ENCODE results near the gene LTBP1.
"Not testable (repeated sequence)": the region's sequence is repeated elsewhere in the genome, so short reads cannot be mapped to it uniquely, and the experiment has no call there.

LTBP1 gene

GRCh38 chr2:32962690-32963089 is 15.9 kb downstream of the LTBP1 start:
- no peak for FAIRE-seq

- FAIRE-seq = peak; percentile 68
Measured at GRCh38 chr2:32963941-32964340, 17.2 kb downstream of the LTBP1 start.

GRCh38 chr2:32965523-32966171 is 18.9 kb downstream of the LTBP1 start:
- FAIRE-seq = peak; percentile 77

- peak; percentile 96 for FAIRE-seq
Measured at GRCh38 chr2:32969444-32970162, 22.9 kb downstream of the LTBP1 start.

- not testable (repeated sequence) for FAIRE-seq
Measured at GRCh38 chr2:32973772-32974171, 27.0 kb downstream of the LTBP1 start.

- no peak for FAIRE-seq
Measured at GRCh38 chr2:32976409-32977063, 29.8 kb downstream of the LTBP1 start.

- FAIRE-seq = no peak
Measured at GRCh38 chr2:32977228-32977758, 30.5 kb downstream of the LTBP1 start.

GRCh38 chr2:32981612-32982011 is 34.9 kb downstream of the LTBP1 start:
- no peak for FAIRE-seq

GRCh38 chr2:32983193-32983924 is 36.6 kb downstream of the LTBP1 start:
- FAIRE-seq = not testable (repeated sequence)

GRCh38 chr2:32986480-32986879 is 39.7 kb downstream of the LTBP1 start:
- FAIRE-seq = no peak

GRCh38 chr2:32988525-32988924 is 41.8 kb downstream of the LTBP1 start:
- no peak for FAIRE-seq

GRCh38 chr2:32990556-32990955 is 43.8 kb downstream of the LTBP1 start:
- FAIRE-seq = no peak

- FAIRE-seq = no peak
Measured at GRCh38 chr2:32991091-32991845, 44.5 kb downstream of the LTBP1 start.

- no peak for FAIRE-seq
Measured at GRCh38 chr2:32993005-32993539, 46.3 kb downstream of the LTBP1 start.

GRCh38 chr2:32997705-32998104 is 51.0 kb downstream of the LTBP1 start:
- no peak for FAIRE-seq

- FAIRE-seq = no peak
Measured at GRCh38 chr2:33000986-33001385, 54.2 kb downstream of the LTBP1 start.

GRCh38 chr2:33001823-33002222 is 55.1 kb downstream of the LTBP1 start:
- no peak for FAIRE-seq

- no peak for FAIRE-seq
Measured at GRCh38 chr2:33002863-33003262, 56.1 kb downstream of the LTBP1 start.

- FAIRE-seq = no peak
Measured at GRCh38 chr2:33005057-33005456, 58.3 kb downstream of the LTBP1 start.

- FAIRE-seq = no peak
Measured at GRCh38 chr2:33008716-33009115, 62.0 kb downstream of the LTBP1 start.

GRCh38 chr2:33009249-33009648 is 62.5 kb downstream of the LTBP1 start:
- no peak for FAIRE-seq

- no peak for FAIRE-seq
Measured at GRCh38 chr2:33011373-33011772, 64.6 kb downstream of the LTBP1 start.

Measured in endometrium (tissue), 2 donors.